VCaP (cell line): ENCODE measurements around the gene RASA1.
A peak's percentile ranks its signal among the peaks of the same experiment; 100 is the strongest.
"Not testable (repeated sequence)": the region's sequence is repeated elsewhere in the genome, so short reads cannot be mapped to it uniquely, and the experiment has no call there.

Experiments used
- H3K27ac ChIP-seq: fragments of 450-650 bp; 2 replicates; pipeline ENCODE4 v1.5.1; 2017
- TF ChIP-seq, protein P1 (sequence below): fragments of 450-650 bp; conservative IDR thresholded peaks from 2 replicates; pipeline ENCODE4 v1.5.1; 2017; ENCODE audit warnings: mild to moderate bottlenecking, moderate library complexity

RASA1 gene

DNA sequence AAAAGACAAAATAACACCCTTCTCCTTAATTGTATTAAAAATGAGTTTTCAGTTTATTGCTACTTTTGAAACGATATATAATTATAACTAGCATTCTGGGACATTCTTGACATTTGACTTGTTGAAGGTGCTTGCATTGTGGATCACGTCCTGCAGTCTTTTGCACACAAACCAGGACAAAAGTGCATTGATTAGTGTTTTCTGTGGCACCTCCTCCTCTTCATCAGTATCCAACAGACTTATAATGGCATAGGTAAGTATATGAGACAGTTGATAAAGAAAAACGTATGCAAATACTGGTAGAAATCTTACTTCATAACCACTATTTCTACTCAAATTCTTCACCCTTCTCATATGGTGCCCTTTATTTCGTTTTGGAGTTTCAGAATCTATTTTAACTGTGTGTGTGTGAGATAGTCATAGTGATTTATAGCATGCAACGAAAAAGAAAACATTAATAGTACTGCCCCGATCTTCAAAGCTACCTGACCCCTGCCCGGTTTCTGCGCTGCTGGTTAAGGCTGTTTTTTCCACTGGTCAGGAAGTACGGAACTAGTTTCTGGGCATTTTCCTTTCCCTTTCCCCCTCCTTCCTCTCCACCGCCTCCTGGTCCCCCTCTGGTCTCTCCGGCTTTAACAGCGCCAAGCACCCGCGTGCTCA is 639 bp upstream of the RASA1 start:
- TF ChIP-seq, protein P1, sequence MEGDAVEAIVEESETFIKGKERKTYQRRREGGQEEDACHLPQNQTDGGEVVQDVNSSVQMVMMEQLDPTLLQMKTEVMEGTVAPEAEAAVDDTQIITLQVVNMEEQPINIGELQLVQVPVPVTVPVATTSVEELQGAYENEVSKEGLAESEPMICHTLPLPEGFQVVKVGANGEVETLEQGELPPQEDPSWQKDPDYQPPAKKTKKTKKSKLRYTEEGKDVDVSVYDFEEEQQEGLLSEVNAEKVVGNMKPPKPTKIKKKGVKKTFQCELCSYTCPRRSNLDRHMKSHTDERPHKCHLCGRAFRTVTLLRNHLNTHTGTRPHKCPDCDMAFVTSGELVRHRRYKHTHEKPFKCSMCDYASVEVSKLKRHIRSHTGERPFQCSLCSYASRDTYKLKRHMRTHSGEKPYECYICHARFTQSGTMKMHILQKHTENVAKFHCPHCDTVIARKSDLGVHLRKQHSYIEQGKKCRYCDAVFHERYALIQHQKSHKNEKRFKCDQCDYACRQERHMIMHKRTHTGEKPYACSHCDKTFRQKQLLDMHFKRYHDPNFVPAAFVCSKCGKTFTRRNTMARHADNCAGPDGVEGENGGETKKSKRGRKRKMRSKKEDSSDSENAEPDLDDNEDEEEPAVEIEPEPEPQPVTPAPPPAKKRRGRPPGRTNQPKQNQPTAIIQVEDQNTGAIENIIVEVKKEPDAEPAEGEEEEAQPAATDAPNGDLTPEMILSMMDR: no peak
- peak overlapping the region; percentile 89 for H3K27ac ChIP-seq

DNA sequence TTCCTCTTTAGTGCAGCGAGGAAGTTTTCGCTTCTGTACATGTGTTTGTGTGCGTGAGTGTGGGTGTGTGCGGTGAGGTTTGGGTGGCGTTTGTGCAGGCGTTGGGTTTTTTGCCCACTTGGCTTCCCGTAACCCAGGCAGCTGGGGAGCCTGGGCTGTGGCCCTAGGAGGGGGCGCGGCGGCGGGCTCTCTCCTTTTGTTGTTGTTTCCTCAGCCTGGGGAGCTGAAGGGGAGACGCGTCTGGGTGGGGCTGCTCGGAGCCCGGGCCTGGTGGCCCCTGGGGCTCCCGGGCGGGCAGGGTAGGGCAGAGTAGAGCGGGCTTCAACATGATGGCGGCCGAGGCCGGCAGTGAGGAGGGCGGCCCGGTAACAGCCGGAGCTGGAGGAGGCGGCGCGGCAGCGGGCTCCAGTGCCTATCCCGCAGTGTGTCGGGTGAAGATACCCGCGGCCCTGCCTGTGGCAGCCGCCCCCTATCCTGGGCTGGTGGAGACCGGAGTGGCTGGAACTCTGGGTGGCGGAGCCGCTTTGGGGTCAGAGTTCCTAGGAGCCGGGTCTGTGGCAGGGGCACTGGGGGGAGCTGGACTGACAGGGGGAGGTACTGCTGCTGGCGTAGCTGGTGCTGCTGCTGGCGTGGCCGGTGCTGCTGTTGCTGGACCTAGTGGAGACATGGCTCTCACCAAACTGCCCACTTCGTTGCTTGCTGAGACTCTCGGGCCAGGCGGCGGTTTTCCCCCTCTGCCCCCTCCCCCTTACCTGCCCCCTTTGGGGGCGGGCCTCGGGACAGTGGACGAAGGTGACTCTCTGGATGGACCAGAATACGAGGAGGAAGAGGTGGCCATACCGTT is 665 bp downstream of the RASA1 start:
- TF ChIP-seq, protein P1: no peak
- H3K27ac ChIP-seq: peak overlapping the region; percentile 89

DNA sequence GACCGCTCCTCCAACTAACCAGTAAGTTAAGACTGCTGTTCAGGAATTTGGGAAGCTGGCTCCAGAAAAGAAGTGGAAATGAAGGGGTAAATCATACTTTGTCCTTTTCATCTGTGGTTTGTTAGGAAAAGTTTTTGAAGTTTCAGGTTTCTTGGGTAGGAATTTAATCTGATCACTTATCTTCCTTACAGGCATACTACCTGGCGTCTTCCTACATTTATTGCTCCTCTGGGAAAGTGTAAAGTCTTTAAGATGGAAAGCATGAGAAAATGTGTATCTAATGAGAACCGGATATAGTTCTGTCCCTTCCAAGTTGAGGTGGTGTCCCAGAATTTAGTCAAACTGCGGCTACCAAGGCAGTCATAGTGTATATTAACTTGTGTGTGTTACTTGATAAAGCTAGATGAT is 1.3 kb downstream of the RASA1 start:
- TF ChIP-seq, protein P1: no peak
- peak overlapping the region; percentile 89 for H3K27ac ChIP-seq

DNA sequence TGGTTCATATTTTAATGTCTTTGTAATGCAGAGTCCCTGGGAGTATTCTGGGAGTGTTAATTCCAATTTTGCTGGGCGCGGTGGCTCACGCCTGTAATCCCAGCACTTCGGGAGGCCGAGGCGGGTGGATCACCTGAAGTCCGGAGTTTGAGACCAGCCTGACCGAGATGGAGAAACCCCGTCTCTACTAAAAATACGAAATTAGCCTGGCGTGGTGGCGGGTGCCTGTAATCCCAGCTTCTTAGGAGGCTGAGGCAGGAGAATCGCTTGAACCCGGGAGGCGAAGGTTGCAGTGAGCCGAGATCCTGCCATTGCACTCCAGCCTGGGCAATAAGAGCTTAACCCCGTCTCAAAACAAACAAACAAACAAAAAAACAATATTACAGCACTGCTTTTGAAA is 3.2 kb downstream of the RASA1 start:
- H3K27ac ChIP-seq: not testable (repeated sequence)

DNA sequence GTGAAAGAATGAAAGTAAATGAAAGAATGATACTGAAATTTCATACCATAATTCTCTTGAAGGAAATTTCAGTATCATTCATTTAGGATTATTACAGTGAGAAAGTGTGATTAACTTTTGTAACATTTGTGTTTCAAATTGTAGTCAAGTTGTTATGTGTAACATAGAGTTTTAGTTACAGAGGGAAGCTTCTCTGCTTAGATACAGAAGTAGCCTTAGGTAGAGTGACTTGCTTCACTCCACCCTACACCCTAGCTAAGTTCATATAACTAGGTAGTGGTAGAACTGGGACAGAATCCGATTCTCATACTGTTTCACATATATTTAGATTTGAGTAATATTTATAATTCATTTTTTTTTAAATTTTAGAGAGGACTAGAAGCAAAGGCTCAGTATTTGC is 9.0 kb downstream of the RASA1 start:
- TF ChIP-seq, protein P1: no peak
- no peak overlapping the region for H3K27ac ChIP-seq

DNA sequence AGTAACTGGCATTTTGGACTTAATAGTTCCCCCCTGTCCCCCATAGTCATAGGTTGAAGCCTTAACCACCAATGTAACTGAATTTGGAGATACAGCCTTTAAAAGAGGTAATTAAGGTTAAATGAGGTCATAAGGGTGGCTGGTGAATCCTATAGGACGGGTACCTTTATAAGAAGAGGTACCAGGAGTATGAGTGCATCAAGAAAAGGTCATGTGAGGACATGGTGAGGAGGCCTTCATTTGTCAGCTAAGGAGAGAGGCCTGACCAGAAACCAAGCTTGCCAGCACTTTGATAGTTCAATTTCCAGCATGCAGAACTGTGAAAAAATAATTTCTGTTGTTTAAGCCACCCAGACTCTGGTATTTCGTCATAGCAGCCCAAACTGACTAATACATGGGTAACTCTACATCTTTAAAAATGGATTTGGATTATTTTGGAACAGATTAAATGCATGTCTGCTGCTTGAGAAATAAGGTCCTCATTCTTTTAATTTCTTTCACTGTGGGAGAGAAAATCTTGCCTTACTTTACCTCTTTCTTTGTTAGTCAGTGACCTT is 9.7 kb downstream of the RASA1 start:
- H3K27ac ChIP-seq: no peak overlapping the region
- TF ChIP-seq, protein P1: no peak

DNA sequence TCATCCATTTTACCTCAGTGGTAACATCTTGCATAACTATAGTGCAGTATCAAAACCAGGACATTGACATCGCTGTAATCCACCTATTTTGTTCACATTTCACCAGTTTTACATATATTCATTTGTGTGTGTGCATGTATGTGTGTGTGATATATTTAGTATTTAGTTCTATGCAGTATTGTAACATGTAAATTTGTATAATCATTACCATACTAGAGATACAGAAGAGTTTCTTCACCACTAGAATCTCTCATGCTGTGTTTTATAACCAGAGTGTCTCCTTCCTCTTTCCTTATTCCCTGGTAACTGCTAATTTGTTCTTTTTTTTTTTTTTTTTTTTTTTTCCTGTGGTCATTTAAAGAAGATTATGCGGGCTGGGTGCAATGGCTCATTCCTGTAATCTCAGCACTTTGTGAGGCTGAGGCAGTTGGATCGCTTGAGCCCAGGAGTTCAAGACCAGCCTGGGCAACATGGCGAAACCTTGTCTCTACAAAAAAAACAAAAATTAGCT is 11.0 kb downstream of the RASA1 start:
- H3K27ac ChIP-seq: no peak overlapping the region
- TF ChIP-seq, protein P1: no peak
